Gastrocnemius medialis (tissue), 4 donors: ENCODE results near the gene CDC73.

Source experiments
- CTCF ChIP-seq, 5 experiments: fragments of 450-650 bp in 3 of 5; fragments of 200-600 bp in 2 of 5; sonication (generic) in 2 of 5; IDR thresholded peaks in 4 of 5; conservative IDR thresholded peaks in 1 of 5; 1 replicate in 4 of 5; 2 replicates in 1 of 5; pipeline ENCODE4 v1.5.1; 2016 to 2019; ENCODE audit warnings: antibody characterized with exemption in 5 of 5, mild to moderate bottlenecking in 3 of 5, moderate library complexity in 3 of 5
- POLR2A ChIP-seq, 2 donors: fragments of 450-650 bp; IDR thresholded peaks; one replicate each; pipeline ENCODE4 v1.6.1; 2017; ENCODE audit warnings: antibody characterized with exemption in 2 of 2, mild to moderate bottlenecking in 2 of 2, moderate library complexity in 2 of 2

- no peak for TF ChIP-seq CTCF (IDR thresholded peaks at IDR 0.05 in 4 of 5, conservative IDR thresholded peaks at IDR 0.05 in 1 of 5)
- TF ChIP-seq POLR2A (IDR thresholded peaks at IDR 0.05), result no peak
Measured at GRCh38 chr1:193301746-193302145, 179.9 kb downstream of the CDC73 start.
